Fibroblast of villous mesenchyme (primary cell): ENCODE results near the gene APOC4. TPM values are rescaled to one million over a fixed set of nuclear protein-coding genes. Genes with fewer than 3 reads are reported as not detected.
A peak's percentile ranks its signal among the peaks of the same experiment; 100 is the strongest.

Source experiments
- DNase-seq: peaks from one replicate; pipeline ENCODE4 v3.0.0-alpha.2; 2010; ENCODE audit warnings: low read depth
- H3K4me3 ChIP-seq: 2 replicates; pipeline ENCODE4 v1.5.1; 2011; ENCODE audit warnings: low read depth, mild to moderate bottlenecking, low read length
- total RNA-seq: library from RNA; depleted of rRNA; stranded (reverse); fragments of >200 nt; gene quantifications from 2 replicates; pipeline ENCODE4 v1.2.3, GENCODE V29; 2012
- TF ChIP-seq, protein P1 (sequence below): IDR thresholded peaks from 2 replicates; pipeline ENCODE4 v1.5.1; 2012; ENCODE audit warnings: low read depth, mild to moderate bottlenecking, low read length; ENCODE audit not compliant: insufficient read depth

The APOC4 gene
- total RNA-seq, 1 donor, result not detected

DNA sequence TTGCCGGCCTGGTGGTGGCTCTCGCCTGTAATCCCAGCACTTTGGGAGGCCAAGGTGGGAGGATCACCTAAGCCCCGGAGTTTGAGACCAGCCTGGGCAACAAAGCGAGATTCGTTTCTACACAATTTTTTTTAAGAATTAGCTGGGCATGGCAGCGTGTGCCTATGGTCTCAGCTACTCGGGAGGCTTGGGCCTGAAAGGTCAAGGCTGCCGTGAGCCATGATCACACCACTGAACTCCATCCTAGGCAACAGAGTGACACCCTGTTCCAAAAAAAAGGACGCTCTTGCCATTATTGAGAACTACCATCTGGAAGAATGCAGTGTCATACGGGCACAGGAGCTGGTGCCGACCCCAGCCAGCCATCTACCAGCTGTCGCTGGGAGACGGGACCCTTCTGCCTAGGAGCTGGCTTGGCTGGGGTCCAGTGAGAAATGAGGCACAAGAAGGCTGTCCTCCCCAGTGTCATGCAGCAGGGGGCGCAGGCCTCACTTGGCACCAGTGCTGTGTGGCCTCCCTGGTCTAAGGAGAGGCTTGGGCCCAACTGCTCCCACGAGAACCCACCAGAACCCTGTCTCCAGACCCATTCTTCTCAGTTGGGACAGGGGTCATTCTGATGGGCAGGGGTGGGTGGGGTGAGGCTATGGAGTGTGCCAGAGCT, 47.0 kb downstream of the APOC4 start:
- DNase-seq, result peak; percentile 63
- no peak overlapping the region for H3K4me3 ChIP-seq
- TF ChIP-seq, protein P1, sequence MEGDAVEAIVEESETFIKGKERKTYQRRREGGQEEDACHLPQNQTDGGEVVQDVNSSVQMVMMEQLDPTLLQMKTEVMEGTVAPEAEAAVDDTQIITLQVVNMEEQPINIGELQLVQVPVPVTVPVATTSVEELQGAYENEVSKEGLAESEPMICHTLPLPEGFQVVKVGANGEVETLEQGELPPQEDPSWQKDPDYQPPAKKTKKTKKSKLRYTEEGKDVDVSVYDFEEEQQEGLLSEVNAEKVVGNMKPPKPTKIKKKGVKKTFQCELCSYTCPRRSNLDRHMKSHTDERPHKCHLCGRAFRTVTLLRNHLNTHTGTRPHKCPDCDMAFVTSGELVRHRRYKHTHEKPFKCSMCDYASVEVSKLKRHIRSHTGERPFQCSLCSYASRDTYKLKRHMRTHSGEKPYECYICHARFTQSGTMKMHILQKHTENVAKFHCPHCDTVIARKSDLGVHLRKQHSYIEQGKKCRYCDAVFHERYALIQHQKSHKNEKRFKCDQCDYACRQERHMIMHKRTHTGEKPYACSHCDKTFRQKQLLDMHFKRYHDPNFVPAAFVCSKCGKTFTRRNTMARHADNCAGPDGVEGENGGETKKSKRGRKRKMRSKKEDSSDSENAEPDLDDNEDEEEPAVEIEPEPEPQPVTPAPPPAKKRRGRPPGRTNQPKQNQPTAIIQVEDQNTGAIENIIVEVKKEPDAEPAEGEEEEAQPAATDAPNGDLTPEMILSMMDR, result peak; percentile 73

DNA sequence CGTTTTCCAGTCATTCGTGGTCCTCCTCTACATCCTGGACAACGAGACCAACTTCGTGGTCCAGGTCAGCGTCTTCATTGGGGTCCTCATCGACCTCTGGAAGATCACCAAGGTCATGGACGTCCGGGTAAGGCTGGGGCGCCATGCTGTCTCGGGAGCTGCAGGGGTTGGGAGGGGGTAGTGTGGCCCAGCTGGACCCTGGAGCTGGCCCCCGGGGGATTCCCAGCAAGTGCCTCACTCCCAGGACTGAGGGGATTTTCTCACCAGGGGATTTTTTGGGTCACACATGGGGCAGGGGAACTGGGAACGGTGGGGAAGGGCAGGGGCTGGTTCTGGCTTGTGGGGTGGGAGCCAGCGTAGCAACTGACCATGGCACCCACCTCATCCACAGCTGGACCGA, 48.4 kb downstream of the APOC4 start:
- no peak overlapping the region for H3K4me3 ChIP-seq
- TF ChIP-seq, protein P1, result no peak
- DNase-seq, result no peak

DNA sequence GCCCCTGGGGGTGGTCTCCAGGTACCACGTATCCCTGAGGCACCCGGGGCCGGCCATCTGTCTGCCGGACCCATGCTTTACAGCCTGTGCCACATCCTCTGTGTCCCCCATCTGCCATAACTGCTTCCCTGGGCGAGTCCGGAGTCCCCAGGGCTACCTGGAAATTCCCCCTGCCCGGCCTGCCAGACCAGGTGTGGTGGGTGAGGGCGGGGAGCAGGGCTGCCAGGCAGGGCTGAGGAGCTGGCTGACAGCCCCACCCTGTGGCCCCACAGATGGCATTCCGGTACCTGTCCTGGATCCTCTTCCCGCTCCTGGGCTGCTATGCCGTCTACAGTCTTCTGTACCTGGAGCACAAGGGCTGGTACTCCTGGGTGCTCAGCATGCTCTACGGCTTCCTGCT, 48.9 kb downstream of the APOC4 start:
- no peak overlapping the region for H3K4me3 ChIP-seq
- TF ChIP-seq, protein P1, result no peak
- DNase-seq, result no peak

DNA sequence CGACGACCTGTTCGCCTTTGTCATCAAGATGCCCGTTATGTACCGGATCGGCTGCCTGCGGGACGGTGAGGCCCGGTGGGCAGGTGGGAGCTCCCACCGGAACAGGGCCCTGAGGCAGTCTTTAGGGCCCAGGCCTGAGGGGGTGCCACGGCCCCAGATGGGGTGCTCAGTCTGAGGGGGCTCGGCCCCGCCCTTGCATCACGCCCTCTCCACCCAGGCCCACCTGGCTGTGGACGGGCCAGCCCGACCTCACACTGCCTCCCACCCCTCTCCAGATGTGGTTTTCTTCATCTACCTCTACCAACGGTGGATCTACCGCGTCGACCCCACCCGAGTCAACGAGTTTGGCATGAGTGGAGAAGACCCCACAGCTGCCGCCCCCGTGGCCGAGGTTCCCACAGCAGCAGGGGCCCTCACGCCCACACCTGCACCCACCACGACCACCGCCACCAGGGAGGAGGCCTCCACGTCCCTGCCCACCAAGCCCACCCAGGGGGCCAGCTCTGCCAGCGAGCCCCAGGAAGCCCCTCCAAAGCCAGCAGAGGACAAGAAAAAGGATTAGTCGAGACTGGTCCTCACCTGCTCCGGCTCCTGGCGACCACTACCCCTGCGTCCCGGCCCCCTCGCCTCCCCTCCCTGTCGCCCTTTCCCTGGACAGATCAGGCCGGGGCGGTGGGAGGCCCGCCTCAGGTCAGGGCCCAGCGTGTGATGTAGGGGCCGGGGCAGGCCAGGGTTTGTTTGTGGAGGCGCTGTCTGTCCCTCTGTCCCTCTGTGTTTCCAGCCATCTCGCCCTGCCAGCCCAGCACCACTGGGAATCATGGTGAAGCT, 50.5 kb downstream of the APOC4 start:
- DNase-seq, result no peak
- TF ChIP-seq, protein P1, result no peak

DNA sequence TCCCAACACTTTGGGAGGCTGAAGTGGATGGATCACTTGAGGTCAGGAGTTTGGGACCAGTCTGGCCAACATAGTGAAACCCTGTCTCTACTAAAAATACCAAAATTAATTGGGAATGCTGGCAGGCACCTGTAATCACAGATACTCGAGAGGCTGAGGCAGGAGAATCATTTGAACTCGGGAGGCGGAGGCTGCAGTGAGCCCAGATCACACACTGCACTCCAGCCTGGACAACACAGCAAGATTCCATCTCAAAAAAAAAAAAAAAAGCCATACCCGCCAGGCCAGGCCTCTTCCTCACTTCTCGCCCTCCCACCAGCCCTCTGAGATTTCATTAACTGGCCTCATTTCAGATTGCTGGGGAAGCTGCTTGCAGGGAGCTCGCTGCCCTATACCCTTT, 51.5 kb downstream of the APOC4 start:
- no peak for DNase-seq
- TF ChIP-seq, protein P1, result no peak
- no peak overlapping the region for H3K4me3 ChIP-seq

More for the DNA sequence above, 50.5 kb downstream of the APOC4 start:
- no peak overlapping the region for H3K4me3 ChIP-seq

DNA sequence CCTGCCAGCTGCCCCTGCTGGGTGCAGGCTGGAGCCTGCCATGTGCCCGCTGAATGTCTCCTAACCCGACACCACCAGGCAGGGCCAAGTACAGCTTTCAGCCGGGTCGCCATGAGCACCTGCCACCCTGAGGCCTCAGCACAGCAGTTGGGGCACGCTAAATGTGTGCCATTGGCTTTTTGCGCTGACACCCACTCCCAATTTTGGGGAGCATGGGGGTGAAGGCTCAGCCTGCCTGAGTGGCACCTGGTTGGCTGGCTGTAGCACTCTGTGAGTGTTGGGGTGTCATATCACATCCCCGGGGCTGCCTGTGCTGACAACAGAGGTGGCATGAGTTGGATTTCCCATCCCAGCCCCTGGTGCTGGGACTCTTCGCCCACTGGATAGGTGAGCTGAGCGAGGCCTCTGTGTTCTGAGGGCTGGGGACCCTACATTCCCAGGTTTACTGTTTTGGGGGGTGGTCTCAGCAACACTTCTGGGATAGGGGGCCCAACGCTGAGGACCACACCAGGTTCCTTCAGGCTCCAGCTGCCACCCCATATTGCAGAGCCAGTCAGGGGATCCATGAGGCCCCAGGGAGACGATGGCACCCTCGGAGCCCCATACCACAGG, 52.0 kb downstream of the APOC4 start:
- DNase-seq, result no peak
- TF ChIP-seq, protein P1, result no peak
- no peak overlapping the region for H3K4me3 ChIP-seq

Other genes with a start within 250 kb of the APOC4 start
- gene CEACAM16, start 243.1 kb upstream of the APOC4 start, total RNA-seq, result under 0.01 and 0.32 TPM in 2 replicates
- gene BCL3, start 193.5 kb upstream of the APOC4 start, total RNA-seq, result 8.6 and 10.0 TPM in 2 replicates
- under 0.01 TPM in 2 replicates for gene CBLC, start 164.3 kb upstream of the APOC4 start, total RNA-seq
- 10.3 and 15.1 TPM in 2 replicates for gene BCAM, start 133.1 kb upstream of the APOC4 start, total RNA-seq
- gene NECTIN2, start 95.9 kb upstream of the APOC4 start, total RNA-seq, result 133 and 134 TPM in 2 replicates
- gene TOMM40, start 51.0 kb upstream of the APOC4 start, total RNA-seq, result 56.7 and 57.9 TPM in 2 replicates
- 9.7 and 16.4 TPM in 2 replicates for gene APOE, start 36.4 kb upstream of the APOC4 start, total RNA-seq
- 1.3 and 2.6 TPM in 2 replicates for gene APOC1, start 27.6 kb upstream of the APOC4 start, total RNA-seq
- not detected in 2 replicates for gene APOC2, start 3.8 kb downstream of the APOC4 start, total RNA-seq
- gene CLPTM1, start 13.1 kb downstream of the APOC4 start, total RNA-seq, result 53.1 and 62.6 TPM in 2 replicates
- gene RELB, start 59.2 kb downstream of the APOC4 start, total RNA-seq, result 10.6 and 13.8 TPM in 2 replicates
- 14.2 and 16.4 TPM in 2 replicates for gene CLASRP, start 96.8 kb downstream of the APOC4 start, total RNA-seq
- gene ZNF296, start 134.2 kb downstream of the APOC4 start, total RNA-seq, result under 0.01 TPM in 2 replicates
- gene GEMIN7, start 137.0 kb downstream of the APOC4 start, total RNA-seq, result 16.0 and 24.2 TPM in 2 replicates
- gene PPP1R37, start 150.9 kb downstream of the APOC4 start, total RNA-seq, result 31.1 and 36.1 TPM in 2 replicates
- under 0.01 TPM in 2 replicates for gene NKPD1, start 218.7 kb downstream of the APOC4 start, total RNA-seq
- 3.9 and 7.7 TPM in 2 replicates for gene TRAPPC6A, start 236.0 kb downstream of the APOC4 start, total RNA-seq
- gene BLOC1S3, start 236.5 kb downstream of the APOC4 start, total RNA-seq, result 4.3 and 5.8 TPM in 2 replicates